Vagina (tissue), 2 donors: ENCODE measurements around the gene PDXP.

Experiments used
- POLR2A ChIP-seq, 2 donors: fragments of 450-650 bp; IDR thresholded peaks; one replicate each; pipeline ENCODE4 v1.6.1; 2017; ENCODE audit warnings: antibody characterized with exemption in 2 of 2, mild to moderate bottlenecking in 2 of 2, moderate library complexity in 2 of 2
- TF ChIP-seq, protein P1 (sequence below), 3 experiments: fragments of 450-650 bp in 2 of 3; fragments of 200-600 bp in 1 of 3; sonication (generic) in 1 of 3; IDR thresholded peaks; one replicate each; pipeline ENCODE4 v1.5.1; 2017 to 2019; ENCODE audit warnings: antibody characterized with exemption in 3 of 3, mild to moderate bottlenecking in 2 of 3, moderate library complexity in 2 of 3

DNA sequence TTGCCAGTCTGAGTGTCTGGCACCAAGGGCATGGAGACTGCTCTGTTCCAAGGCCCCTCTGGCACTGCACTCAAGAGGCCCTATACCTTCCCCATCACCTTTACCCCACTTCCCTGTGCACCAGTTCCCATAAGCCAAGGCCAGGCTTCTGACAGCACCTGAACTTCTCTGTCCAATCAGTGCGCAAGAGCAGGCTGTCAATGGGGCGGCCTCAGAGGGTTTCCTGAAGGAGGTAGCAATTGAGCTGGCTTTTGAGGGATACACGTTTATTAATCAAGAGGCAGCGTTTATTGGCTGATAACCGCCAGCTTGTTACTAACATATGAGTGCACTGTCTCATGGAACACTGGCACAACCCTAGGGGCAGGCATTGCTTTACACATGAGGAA, 17.0 kb upstream of the PDXP start:
- no peak for TF ChIP-seq POLR2A (IDR thresholded peaks at IDR 0.05)
- TF ChIP-seq, protein P1, sequence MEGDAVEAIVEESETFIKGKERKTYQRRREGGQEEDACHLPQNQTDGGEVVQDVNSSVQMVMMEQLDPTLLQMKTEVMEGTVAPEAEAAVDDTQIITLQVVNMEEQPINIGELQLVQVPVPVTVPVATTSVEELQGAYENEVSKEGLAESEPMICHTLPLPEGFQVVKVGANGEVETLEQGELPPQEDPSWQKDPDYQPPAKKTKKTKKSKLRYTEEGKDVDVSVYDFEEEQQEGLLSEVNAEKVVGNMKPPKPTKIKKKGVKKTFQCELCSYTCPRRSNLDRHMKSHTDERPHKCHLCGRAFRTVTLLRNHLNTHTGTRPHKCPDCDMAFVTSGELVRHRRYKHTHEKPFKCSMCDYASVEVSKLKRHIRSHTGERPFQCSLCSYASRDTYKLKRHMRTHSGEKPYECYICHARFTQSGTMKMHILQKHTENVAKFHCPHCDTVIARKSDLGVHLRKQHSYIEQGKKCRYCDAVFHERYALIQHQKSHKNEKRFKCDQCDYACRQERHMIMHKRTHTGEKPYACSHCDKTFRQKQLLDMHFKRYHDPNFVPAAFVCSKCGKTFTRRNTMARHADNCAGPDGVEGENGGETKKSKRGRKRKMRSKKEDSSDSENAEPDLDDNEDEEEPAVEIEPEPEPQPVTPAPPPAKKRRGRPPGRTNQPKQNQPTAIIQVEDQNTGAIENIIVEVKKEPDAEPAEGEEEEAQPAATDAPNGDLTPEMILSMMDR (IDR thresholded peaks at IDR 0.05) = no peak
